Fibroblast of mammary gland (primary cell): ENCODE measurements around the gene HERC2.

ENCODE experiments used
- DNase-seq: peaks from one replicate; pipeline ENCODE4 v3.0.0-alpha.2; 2010; ENCODE audit warnings: low read depth
- H3K4me3 ChIP-seq: 2 replicates; pipeline ENCODE4 v1.5.1; 2011; ENCODE audit warnings: low read depth, mild to moderate bottlenecking, low read length, moderate library complexity; ENCODE audit not compliant: control insufficient read depth
- TF ChIP-seq, protein P1 (sequence below): conservative IDR thresholded peaks from 2 replicates; pipeline ENCODE4 v1.5.1; 2011; ENCODE audit warnings: low read depth, low read length, inconsistent platforms; ENCODE audit not compliant: control insufficient read depth, insufficient read depth

HERC2 gene

GRCh38 chr15:28264166-28264565 lies 57.8 kb downstream of the HERC2 start:
- TF ChIP-seq, protein P1, sequence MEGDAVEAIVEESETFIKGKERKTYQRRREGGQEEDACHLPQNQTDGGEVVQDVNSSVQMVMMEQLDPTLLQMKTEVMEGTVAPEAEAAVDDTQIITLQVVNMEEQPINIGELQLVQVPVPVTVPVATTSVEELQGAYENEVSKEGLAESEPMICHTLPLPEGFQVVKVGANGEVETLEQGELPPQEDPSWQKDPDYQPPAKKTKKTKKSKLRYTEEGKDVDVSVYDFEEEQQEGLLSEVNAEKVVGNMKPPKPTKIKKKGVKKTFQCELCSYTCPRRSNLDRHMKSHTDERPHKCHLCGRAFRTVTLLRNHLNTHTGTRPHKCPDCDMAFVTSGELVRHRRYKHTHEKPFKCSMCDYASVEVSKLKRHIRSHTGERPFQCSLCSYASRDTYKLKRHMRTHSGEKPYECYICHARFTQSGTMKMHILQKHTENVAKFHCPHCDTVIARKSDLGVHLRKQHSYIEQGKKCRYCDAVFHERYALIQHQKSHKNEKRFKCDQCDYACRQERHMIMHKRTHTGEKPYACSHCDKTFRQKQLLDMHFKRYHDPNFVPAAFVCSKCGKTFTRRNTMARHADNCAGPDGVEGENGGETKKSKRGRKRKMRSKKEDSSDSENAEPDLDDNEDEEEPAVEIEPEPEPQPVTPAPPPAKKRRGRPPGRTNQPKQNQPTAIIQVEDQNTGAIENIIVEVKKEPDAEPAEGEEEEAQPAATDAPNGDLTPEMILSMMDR = no peak
- no peak overlapping the region for H3K4me3 ChIP-seq
- no peak for DNase-seq

- TF ChIP-seq, protein P1 = no peak
- no peak for DNase-seq
- no peak overlapping the region for H3K4me3 ChIP-seq
These were observed 59.5 kb downstream of the HERC2 start for GRCh38 chr15:28262438-28262837.

DNA sequence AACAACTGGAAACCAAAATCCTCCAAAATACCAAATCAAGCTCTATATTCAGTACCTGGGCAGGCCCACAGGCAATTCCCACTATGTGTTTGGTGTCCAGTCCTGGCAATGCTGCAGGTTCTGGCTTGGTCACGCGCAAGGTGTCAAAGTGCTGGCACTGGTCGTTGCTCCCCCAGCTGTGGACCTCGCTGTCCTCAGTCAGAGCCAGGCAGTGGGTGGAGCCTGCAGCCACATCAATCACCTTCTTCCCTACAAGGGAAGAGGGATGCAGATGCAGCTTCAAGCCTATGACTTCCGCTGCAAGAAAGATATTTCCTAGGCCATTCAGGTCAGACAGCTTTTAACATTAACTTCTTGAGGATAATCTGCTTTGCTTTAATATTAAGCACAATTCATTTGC lies 61.3 kb downstream of the HERC2 start:
- DNase-seq = peak; percentile 3
- TF ChIP-seq, protein P1 = no peak
- H3K4me3 ChIP-seq = no peak overlapping the region

DNA sequence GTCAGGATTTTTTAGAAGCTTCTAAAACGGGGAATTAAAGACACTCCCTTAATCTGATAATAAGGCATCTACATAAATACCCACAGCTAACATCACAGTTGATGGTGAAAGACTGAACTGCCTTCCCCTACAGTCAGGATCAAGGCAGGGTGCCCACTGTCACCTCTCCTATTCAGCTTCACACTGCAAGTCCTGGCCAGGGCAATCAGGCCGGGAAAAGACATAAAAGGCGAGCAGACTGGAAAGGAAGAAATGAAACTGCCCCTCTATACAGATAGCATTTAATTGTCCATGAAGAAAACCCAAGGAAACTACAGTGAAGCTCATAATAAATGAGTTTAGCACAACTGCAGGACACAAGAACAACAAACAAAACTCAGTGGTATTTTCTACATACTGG lies 61.7 kb downstream of the HERC2 start:
- DNase-seq = no peak
- no peak overlapping the region for H3K4me3 ChIP-seq
- TF ChIP-seq, protein P1 = no peak

- no peak for DNase-seq
- H3K4me3 ChIP-seq = no peak overlapping the region
- TF ChIP-seq, protein P1 = no peak
These were observed 66.0 kb downstream of the HERC2 start for GRCh38 chr15:28255965-28256364.

GRCh38 chr15:28252831-28253230 lies 69.1 kb downstream of the HERC2 start:
- no peak overlapping the region for H3K4me3 ChIP-seq
- TF ChIP-seq, protein P1 = no peak
- DNase-seq = no peak

GRCh38 chr15:28246605-28247004 lies 75.4 kb downstream of the HERC2 start:
- DNase-seq = no peak
- TF ChIP-seq, protein P1 = no peak
- no peak overlapping the region for H3K4me3 ChIP-seq
